HL-60 (cell line): ENCODE measurements around the gene ATF6B.
A peak's percentile ranks its signal among the peaks of the same experiment; 100 is the strongest.

Experiments
- DNase-seq, 2 experiments: peaks; one replicate each; pipeline ENCODE4 v3.0.0-alpha.2; 2010 to 2020; ENCODE audit warnings: low read depth in 1 of 2, low spot score in 1 of 2
- H3K27ac ChIP-seq: fragments of 250-450 bp; sonication (Bioruptor Pico); replicated peaks from 2 replicates; pipeline ENCODE4 v1.5.1; 2020; ENCODE audit warnings: mild to moderate bottlenecking, moderate library complexity
- H3K27me3 ChIP-seq: fragments of 250-450 bp; sonication (Bioruptor Pico); 2 replicates; pipeline ENCODE4 v1.5.1; 2021; ENCODE audit warnings: mild to moderate bottlenecking, moderate library complexity; ENCODE audit not compliant: insufficient read depth, poor library complexity, severe bottlenecking
- H3K4me3 ChIP-seq: replicated peaks from 2 replicates; pipeline ENCODE4 v1.5.1; 2011; ENCODE audit warnings: mild to moderate bottlenecking, control low read depth, low read length; ENCODE audit not compliant: insufficient read depth
- GABPA ChIP-seq: IDR thresholded peaks from 2 replicates; pipeline ENCODE4 v1.6.1; 2012; ENCODE audit warnings: low read depth
- POLR2AphosphoS5 ChIP-seq: IDR thresholded peaks from 2 replicates; pipeline ENCODE4 v1.6.1; 2012; ENCODE audit warnings: low read depth
- REST ChIP-seq: IDR thresholded peaks from 2 replicates; pipeline ENCODE4 v1.6.1; 2012; ENCODE audit warnings: low read depth; ENCODE audit not compliant: insufficient replicate concordance
- SPI1 ChIP-seq: IDR thresholded peaks from 2 replicates; pipeline ENCODE4 v1.6.1; 2012; ENCODE audit warnings: low read depth, mild to moderate bottlenecking, borderline replicate concordance
- long read RNA-seq: library from polyadenylated mRNA; unstranded; transcript quantifications from one replicate; pipeline ENCODE4 v2.0.0, GENCODE V29; 2020
- TF ChIP-seq, protein P1 (sequence below): IDR thresholded peaks from one replicate; pipeline ENCODE4 v1.5.1; 2011; ENCODE audit warnings: low read length, control low read depth, inconsistent platforms; ENCODE audit not compliant: insufficient read depth

The ATF6B gene
- long read RNA-seq, transcript ATF6B-216 (8 exons, 1,176 nt) = minor isoform, 19 of 83 reads
- long read RNA-seq, transcript ATF6B-210 (18 exons, 2,620 nt) = major isoform, 35 of 83 reads
- long read RNA-seq, partial matches to known transcripts = 17 of 83 reads
- long read RNA-seq, other reads (novel, unspliced or antisense) = 8 of 83 reads

GRCh38 chr6:32127717-32128592 lies at the start of gene ATF6B:
TSS of gene ATF6B (minus strand) at chr6:32128246. CDS start at chr6:32128207, 39 bp downstream.
- DNase-seq = peak; percentile 99 to 100
- TF ChIP-seq SPI1 = peak; percentile 71; the same call in 1 of the 2 replicates
- peak; percentile 58; the same call in 1 of the 2 replicates for TF ChIP-seq POLR2AphosphoS5
- TF ChIP-seq, protein P1, sequence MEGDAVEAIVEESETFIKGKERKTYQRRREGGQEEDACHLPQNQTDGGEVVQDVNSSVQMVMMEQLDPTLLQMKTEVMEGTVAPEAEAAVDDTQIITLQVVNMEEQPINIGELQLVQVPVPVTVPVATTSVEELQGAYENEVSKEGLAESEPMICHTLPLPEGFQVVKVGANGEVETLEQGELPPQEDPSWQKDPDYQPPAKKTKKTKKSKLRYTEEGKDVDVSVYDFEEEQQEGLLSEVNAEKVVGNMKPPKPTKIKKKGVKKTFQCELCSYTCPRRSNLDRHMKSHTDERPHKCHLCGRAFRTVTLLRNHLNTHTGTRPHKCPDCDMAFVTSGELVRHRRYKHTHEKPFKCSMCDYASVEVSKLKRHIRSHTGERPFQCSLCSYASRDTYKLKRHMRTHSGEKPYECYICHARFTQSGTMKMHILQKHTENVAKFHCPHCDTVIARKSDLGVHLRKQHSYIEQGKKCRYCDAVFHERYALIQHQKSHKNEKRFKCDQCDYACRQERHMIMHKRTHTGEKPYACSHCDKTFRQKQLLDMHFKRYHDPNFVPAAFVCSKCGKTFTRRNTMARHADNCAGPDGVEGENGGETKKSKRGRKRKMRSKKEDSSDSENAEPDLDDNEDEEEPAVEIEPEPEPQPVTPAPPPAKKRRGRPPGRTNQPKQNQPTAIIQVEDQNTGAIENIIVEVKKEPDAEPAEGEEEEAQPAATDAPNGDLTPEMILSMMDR = no peak
- Histone ChIP-seq H3K27me3 (no peaks in the 10 kb centered on the region), H3K27ac (peak within 1 kb of the TSS; percentile 82), H3K4me3 (peak within 1 kb of the TSS; percentile 99)

- no peaks in the 10 kb centered on the region for H3K27me3 ChIP-seq
- H3K4me3 ChIP-seq = peak overlapping the region; percentile 42
- H3K27ac ChIP-seq = peak overlapping the region; percentile 86
- no peak for DNase-seq
- TF ChIP-seq REST (no peak), SPI1 (no peak), GABPA (no peak), POLR2AphosphoS5 (no peak; the same call in 1 of the 2 replicates)
- TF ChIP-seq, protein P1 = no peak
Measured at GRCh38 chr6:32177183-32177787, 49.2 kb upstream of the ATF6B start.

DNA sequence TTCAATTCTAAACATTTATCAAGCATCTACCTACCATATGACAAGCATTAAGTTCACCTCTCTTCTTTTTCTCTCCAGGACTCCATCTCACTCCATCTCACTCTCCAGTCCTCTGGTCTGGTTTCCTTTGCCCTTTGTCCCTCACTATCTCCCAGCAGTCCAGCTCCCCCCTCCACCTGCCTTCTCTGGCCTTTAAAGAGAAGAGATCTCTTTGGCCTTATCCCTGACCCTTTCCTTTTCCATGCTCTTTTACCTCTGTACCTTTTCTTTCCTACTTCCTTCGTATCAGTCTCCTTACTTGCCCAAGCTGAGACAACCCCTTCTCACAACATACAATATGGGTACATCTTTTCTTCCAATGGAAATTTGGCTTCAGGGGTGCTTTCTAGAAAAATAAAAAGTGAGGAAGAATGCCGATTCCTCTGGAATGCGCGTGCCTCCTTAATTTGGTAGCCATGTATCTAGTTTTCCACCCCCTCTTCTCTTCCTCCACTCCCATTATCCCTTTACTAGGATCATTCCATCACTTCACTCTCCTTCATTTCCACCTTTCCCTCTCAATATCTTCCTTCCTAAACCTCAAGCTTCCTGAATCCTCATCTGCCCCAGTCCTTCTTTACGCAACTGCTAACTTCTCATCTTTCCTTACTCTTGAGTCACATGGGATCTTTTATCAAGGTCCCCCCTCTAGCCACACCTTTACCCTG lies 48.6 kb upstream of the ATF6B start:
- Histone ChIP-seq H3K27me3 (no peaks in the 10 kb centered on the region), H3K27ac (peak overlapping the region; percentile 86), H3K4me3 (peak overlapping the region; percentile 92)
- no peak for DNase-seq
- TF ChIP-seq POLR2AphosphoS5 = no peak

GRCh38 chr6:32175711-32176475 lies 47.8 kb upstream of the ATF6B start, which contains the start of gene AGPAT1:
TSS of gene AGPAT1 (minus strand) at chr6:32176084. CDS start at chr6:32171496, 4,588 bp downstream.
- Histone ChIP-seq H3K27me3 (no peaks in the 10 kb centered on the region), H3K4me3 (peak within 1 kb of the TSS; percentile 92), H3K27ac (peak within 1 kb of the TSS; percentile 86)
- peak; percentile 89 for TF ChIP-seq GABPA
- TF ChIP-seq, protein P1 = no peak
- TF ChIP-seq REST = no peak
- TF ChIP-seq SPI1 = peak; percentile 42; the same call in 1 of the 2 replicates
- TF ChIP-seq POLR2AphosphoS5 = peak; percentile 50; the same call in 1 of the 2 replicates
- DNase-seq = peak in 1 of 2 experiments; percentile 98
